ENCODE data around the gene ASTN2.
"Not testable (repeated sequence)": the region's sequence is repeated elsewhere in the genome, so short reads cannot be mapped to it uniquely, and the experiment has no call there.

ASTN2 gene

GRCh38 chr9:116690805-116691204 lies 724.1 kb downstream of the ASTN2 start:
- in situ Hi-C loops (cut with MboI; ENCODE audit: low sequenced_read_pairs), result not testable (repeated sequence)

- in situ Hi-C loops (cut with MboI; ENCODE audit: low sequenced_read_pairs), result no loop called here
Measured at GRCh38 chr9:116689486-116690032, 725.3 kb downstream of the ASTN2 start.

GRCh38 chr9:116688806-116689485 lies 725.9 kb downstream of the ASTN2 start:
- in situ Hi-C loops (cut with MboI; ENCODE audit: low sequenced_read_pairs), result no loop called here

- in situ Hi-C loops (cut with MboI; ENCODE audit: low sequenced_read_pairs), result no loop called here
Measured at GRCh38 chr9:116687754-116688135, 727.1 kb downstream of the ASTN2 start.

- in situ Hi-C loops (cut with MboI; ENCODE audit: low sequenced_read_pairs), result no loop called here
Measured at GRCh38 chr9:116687074-116687753, 727.6 kb downstream of the ASTN2 start, which contains the start of gene TRIM32. TRIM32 (plus strand) TSS chr9:116687305; CDS start chr9:116697743, 10,438 bp downstream.

GRCh38 chr9:116686693-116687073 lies 728.2 kb downstream of the ASTN2 start:
- in situ Hi-C loops (cut with MboI; ENCODE audit: low sequenced_read_pairs), result no loop called here

- in situ Hi-C loops (cut with MboI; ENCODE audit: low sequenced_read_pairs), result no loop called here
Measured at GRCh38 chr9:116686135-116686534, 728.7 kb downstream of the ASTN2 start.

- in situ Hi-C loops (cut with MboI; ENCODE audit: low sequenced_read_pairs), result no loop called here
Measured at GRCh38 chr9:116685166-116685565, 729.7 kb downstream of the ASTN2 start.

GRCh38 chr9:116683535-116683934 lies 731.3 kb downstream of the ASTN2 start:
- in situ Hi-C loops (cut with MboI; ENCODE audit: low sequenced_read_pairs), result no loop called here

GRCh38 chr9:116674210-116674980 lies 740.5 kb downstream of the ASTN2 start:
- in situ Hi-C loops (cut with MboI; ENCODE audit: low sequenced_read_pairs), result no loop called here

- in situ Hi-C loops (cut with MboI; ENCODE audit: low sequenced_read_pairs), result no loop called here
Measured at GRCh38 chr9:116673375-116673774, 741.5 kb downstream of the ASTN2 start.

- in situ Hi-C loops (cut with MboI; ENCODE audit: low sequenced_read_pairs), result no loop called here
Measured at GRCh38 chr9:116671605-116672004, 743.3 kb downstream of the ASTN2 start.

- in situ Hi-C loops (cut with MboI; ENCODE audit: low sequenced_read_pairs), result no loop called here
Measured at GRCh38 chr9:116668970-116669695, 745.7 kb downstream of the ASTN2 start.

- in situ Hi-C loops (cut with MboI; ENCODE audit: low sequenced_read_pairs), result no loop called here
Measured at GRCh38 chr9:116663581-116663980, 751.3 kb downstream of the ASTN2 start.

GRCh38 chr9:116662646-116663310 lies 752.1 kb downstream of the ASTN2 start:
- in situ Hi-C loops (cut with MboI; ENCODE audit: low sequenced_read_pairs), result no loop called here

- in situ Hi-C loops (cut with MboI; ENCODE audit: low sequenced_read_pairs), result no loop called here
Measured at GRCh38 chr9:116661037-116661954, 753.6 kb downstream of the ASTN2 start.

- in situ Hi-C loops (cut with MboI; ENCODE audit: low sequenced_read_pairs), result no loop called here
Measured at GRCh38 chr9:116658265-116658664, 756.6 kb downstream of the ASTN2 start.

GRCh38 chr9:116656977-116657376 lies 757.9 kb downstream of the ASTN2 start:
- in situ Hi-C loops (cut with MboI; ENCODE audit: low sequenced_read_pairs), result no loop called here

GRCh38 chr9:116656501-116656971 lies 758.3 kb downstream of the ASTN2 start:
- in situ Hi-C loops (cut with MboI; ENCODE audit: low sequenced_read_pairs), result no loop called here
